SIG-M5 treated with dmso at 0.1 percent for 504 hours (cell line): ENCODE data around the gene CHRNB2.
A peak's percentile ranks its signal among the peaks of the same experiment; 100 is the strongest.

Experiments used
- DNase-seq: peaks from one replicate; lab custom pipeline; 2025; ENCODE audit not compliant: unreplicated experiment; lab: John Stamatoyannopoulos, UW

The CHRNB2 gene

DNA sequence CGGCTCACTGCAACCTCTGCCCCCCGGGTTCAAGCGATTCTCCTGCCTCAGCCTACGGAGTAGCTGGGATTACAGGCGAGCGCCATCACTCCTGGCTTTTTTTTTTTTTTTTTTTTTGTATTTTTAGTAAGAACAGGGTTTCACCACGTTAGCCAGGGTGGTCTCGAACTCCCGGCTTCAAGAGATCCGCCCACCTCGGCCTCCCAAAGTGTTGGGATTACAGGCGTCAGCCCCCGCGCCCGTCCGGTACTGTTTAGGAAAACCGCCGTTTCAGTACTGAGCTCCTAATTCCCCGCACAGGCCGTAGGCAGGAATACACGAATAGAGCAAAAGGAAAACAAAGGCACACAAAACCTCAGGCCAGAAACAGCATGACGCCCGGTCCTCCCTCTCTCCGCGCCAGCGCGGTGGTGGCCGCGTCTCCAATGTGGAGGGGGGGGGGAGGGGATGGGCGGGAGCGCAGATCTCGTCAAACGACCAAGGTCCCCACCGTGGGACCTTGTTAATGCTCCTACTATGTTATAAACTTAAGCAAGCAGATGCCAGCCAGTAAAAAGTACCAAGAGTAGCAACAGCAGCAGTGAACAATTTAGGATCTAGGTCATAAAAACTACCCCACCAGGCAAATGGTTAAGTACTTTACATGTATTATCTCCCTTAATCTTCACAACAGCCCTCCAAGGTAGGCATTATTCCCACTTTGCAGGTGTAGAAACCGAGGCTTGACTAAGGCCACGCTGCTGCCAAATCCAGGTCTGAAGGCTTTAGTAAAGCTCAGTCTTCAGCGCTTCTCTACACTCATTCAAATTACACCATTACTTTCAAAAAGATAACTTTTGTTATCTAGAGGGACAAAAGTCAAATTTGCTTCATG is 41.1 kb downstream of the CHRNB2 start:
- peak; percentile 44 for DNase-seq

DNA sequence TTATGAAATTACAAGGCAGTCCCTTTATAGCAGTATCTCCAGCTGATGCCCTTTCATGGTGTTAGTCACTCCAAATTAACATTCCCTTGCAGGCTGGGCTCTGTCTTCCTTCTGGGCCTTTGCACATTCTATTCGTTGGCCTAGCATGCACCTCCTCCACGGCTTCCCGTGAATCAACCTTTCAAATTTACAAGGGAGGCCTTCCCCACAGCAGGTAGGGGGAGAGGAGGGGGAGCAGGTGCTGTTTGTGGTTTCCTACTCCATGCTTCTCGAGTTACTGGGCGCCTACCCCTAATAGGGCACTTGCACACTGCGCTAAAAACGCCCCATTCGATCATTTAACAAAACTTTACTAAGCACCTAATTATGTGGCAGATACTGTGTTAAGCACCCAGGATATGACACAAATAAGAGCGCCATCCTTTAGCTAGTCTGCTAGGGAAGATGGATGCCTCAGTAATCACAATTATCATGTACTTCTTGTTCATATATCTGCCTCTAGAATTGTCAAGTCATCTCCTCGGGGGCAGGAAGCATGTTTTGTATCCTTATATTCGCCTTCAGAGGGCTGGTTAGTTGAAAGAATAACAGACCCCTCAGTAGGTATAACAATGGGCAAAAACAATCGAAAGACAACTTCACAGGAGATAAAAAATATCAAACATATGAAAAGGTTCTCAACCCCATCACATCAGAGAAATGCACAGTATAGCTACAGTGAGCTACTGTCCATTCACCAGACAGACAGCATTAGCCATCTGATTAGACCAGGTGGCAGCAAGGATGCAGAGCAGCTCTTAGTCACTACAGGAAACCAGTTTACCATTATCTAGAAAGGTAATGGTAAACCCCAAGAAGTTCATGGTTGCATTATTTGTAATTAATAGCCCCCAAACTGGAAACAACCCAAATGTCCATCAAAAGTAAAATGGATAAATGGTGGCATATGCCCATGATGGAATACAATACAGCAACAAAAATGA is 42.1 kb downstream of the CHRNB2 start:
- no peak for DNase-seq

DNA sequence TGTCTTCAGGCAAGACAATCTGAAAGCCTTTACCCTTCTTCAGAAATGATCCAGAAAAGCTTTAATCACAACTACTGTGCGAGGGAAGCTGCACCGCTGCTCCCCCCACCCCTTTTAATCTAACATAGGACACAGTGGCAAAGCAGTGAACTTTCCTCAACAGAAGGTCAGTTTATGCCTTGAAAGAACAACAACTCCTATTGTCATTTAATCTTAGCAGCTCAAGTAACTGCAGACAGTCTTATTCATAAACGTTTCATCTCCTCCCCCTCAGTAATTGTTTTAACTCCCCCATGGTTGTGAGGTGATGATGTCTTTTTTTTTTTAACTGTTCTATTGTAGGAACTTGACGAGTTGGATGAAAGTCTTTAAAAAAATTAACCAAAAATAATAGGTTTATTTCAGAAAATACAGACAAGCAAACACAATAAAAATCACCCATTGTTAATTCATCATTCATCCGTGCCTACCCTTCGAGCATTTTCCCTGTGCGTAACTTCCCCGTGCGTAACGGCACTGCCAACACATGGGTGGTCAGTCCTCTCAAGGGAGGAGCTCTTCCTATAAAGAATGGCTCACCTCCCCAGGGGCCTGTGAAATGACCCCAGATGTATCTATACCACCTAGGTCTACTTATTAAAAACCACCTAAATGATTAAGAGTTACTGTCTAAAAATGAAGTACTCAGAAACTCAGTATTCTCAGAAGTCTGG is 43.7 kb downstream of the CHRNB2 start:
- no peak for DNase-seq

DNA sequence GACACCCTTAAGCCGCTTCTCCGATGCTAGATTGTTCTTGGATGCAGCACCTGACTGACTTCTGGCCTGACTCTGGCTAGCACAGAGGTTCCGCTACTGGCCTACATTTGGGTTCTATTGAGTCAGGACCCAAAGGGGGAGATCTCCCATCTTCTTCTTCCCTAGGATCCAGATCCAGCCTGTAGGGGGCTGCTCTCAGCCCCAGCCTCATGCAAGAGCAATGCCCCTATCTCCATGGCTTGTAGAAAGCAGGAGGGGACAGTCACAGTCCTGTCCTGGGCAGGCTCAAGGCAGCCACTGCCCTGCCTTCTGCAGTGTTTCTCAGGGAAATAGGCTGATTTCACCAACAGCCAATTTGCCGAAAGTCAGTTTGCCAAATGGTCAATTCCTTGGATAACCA is 46.7 kb downstream of the CHRNB2 start:
- DNase-seq, result no peak

DNA sequence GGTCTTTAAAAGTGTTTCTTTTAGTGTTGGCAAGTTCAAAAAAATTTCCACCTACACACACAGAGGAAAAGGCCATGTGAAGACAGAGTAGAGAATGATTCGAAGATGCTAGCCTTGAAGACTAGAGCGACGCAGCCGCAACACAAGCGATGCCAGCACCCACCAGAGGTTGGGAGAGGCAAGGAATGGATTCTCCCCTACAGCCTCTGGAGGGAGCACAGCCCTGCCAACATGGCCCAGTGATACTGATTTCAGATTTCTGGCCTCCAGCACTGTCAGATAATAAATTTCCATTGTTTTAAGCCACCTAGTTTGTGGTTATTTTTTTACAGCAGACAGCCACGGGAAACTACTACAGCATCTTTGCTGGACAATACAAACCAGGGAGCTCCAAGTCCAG is 47.3 kb downstream of the CHRNB2 start:
- no peak for DNase-seq

DNA sequence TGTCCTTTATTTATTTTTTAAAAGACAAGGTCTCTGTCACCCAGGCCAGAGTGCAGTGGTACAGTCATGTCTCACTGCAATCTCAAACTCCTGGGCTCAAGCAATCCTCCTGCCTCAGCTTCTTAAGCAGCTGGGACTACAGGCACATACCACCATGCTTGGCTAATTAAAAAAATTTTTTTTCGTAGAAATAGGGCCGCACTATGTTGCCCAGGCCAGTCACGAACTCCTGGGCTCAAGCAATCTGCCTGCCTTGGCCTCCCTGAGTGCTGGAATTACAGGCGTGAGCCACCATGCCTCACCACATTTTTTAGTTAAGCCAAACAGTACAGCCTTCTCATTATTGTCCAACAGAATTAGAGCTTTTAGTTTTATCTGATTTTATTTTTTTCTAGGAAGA is 47.8 kb downstream of the CHRNB2 start:
- no peak for DNase-seq

DNA sequence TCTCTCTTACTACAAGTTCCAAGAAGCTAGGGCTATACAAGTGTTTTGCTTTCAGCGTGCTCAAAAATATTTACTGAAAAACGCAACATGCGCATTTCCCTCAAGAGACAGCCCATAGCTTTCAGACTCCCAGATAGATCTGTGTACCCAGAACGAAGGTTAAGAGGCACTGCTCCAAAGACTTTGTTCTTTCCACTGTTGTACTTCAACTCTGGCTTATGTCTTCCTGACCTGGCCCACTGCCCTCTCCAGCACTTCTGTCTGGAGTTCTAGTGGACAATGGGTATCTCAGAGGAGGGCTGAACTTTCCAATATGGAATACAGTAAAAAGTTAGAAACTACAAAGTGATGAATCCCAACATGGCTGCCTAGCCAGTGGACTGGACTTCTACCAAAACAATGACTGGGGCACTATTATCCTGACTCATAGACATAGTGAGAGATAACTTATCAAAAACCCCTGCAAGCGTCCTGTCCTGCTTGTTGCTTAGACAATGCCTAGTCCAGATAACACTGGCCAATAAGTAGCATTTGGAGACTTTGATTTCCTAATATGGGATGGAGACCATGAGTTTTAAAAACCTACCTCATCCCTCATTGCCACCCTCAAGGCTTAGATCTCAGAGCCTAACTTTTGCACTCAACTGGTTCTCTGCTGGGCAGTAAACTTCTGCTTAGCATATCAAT is 49.2 kb downstream of the CHRNB2 start:
- DNase-seq, result no peak

DNA sequence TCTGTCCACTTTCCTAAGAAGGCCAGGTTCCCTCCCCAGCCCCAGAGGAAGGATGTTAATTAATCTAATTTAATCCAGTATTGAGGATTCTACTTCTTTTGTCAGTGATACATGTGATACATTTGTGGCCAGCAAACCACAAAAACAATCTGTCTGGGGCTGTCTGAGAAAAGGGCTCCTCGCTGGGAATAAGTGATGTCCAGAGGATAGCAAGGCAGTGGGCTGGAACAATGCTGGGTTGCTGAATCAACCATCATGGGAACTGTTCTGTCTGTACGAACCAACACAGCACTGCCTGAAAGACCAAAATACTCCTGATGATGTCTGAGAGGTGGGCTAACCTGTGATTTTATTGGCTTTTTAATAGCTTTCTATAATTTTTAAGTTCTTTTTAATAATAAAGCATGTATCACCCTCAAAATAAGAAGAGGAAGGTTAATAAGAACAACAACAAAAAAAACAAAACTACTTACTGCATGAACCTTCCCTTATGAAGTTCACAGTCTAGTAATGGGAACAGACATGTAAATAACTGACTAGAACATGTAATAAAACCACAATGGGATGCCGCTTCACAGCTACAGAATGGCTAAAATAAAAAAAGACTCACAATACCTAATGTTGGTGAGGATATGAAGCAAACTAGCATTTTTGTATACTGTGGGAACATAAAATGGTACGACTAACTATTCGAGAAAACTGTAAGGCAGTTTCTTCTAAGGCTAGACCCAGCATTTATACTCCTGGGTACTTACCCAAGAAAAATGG is 51.8 kb downstream of the CHRNB2 start:
- DNase-seq, result no peak

DNA sequence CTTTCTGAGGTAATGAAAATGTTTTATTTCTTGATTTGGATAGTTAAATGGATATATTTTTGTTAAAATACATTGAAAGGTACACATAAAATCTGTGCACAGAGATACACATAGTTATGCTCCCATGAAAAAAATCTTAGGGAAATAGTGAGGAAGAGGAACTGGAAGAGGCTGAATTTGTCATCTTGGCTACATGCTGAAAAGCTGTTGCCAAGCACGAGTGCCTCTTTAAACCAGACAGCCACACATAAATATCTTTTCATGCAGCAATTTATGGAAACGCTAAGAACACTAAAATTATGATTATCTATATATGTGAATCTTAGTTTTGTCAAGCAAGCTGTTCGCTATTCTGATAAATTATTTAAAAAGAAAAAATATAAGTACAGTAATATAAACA is 53.2 kb downstream of the CHRNB2 start:
- no peak for DNase-seq

DNA sequence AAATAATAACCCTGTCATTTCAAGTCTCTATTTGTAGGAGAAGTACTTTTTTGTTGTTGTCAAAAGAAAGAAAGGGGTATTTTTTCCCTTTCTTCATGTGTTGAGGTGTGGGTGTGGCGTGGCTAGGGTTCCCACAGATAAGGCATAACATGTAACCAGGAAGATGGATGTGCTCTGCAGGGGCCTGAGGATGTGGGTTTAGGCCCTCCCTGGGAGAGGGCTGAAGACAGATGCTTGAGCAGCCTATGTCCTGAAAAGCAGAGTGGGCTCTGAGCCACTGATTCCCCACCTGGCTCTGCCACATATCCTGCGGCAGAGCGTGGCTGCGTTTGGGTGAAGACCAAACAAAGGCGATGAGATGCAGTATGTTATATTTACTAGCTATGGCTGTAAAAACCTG is 54.3 kb downstream of the CHRNB2 start:
- DNase-seq, result no peak

DNA sequence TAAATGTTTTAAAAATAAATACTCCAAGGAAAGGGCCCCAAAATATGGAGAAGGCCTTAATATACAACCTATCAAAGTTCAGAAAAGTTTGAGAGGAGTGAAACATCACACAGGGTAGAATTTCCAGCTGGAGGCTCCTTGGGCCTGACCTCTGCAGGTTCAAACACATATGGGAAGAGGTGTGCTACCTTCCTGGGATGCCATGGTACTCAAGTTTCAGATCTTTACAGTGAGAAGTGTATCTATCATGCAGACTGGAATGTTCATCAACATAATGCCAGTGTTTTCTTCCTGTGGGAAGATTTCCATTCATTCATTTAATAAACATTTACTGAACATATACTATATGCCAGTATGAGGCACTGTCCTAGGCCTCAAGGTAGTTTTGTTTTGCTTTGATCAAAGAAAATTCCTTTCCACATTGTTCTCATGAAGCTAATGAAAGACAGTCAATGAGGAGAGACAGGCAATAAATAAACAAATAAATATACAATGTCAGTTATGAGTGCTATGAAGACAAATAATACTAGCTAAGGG is 55.0 kb downstream of the CHRNB2 start:
- no peak for DNase-seq

DNA sequence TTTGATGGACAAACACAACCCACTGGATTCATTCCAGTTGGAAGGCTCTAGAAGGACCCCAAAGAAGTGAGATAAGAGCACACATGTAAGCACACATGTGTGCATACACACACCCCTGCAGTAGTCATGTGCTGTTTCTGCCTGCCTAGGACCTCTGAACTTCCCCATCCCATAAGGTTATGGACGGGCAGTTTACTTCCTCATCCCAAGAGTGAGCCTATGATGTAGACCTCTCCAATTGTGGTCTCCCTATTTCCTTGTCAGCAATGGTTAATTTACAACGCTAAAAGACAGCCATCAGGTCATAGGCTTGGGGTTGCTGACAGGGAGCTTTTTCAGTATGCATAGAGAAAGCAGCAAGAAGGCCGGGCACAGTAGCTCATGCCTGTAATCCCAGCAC is 55.8 kb downstream of the CHRNB2 start:
- peak; percentile 74 for DNase-seq

DNA sequence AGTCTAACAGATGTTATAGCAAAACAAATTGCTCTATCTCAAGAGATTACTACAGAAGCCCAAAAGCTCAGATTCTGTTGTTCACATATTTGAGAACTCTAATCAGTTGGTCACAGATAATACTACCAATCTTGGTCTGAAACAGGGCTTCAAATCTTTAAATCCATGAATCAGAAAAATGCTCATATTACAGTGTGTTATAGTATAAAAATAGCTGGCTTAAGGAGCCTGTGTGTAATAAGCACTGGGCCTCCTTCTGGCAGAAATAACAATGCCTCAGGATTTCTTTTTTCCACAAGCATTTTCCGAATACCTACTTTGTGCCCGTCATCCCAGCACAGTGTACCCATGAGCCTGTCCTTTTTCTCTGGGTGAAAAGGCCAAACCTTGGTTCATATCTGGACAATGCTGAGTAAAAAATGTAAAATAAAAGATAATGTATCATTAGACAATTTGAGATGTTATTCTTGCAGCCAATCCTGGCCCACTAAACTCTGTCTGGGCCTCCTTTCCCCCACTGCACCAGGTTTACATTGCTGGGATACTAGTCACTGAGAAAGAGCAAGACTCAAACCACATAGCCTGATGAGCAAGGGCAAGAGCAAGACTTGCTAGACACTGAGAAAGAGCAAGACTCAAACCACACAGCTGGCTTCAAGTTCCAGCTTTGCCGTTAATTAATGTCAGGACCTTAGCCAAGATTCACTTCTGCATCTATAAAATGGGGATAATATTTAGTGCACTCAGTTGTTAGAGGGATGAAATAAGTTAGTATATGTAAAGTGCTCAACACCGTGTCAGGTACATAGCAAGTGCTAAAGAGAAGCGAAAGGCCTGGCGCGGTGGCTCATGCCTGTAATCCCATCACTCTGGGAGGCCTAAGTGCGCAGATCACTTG is 57.4 kb downstream of the CHRNB2 start:
- DNase-seq, result peak; percentile 24

DNA sequence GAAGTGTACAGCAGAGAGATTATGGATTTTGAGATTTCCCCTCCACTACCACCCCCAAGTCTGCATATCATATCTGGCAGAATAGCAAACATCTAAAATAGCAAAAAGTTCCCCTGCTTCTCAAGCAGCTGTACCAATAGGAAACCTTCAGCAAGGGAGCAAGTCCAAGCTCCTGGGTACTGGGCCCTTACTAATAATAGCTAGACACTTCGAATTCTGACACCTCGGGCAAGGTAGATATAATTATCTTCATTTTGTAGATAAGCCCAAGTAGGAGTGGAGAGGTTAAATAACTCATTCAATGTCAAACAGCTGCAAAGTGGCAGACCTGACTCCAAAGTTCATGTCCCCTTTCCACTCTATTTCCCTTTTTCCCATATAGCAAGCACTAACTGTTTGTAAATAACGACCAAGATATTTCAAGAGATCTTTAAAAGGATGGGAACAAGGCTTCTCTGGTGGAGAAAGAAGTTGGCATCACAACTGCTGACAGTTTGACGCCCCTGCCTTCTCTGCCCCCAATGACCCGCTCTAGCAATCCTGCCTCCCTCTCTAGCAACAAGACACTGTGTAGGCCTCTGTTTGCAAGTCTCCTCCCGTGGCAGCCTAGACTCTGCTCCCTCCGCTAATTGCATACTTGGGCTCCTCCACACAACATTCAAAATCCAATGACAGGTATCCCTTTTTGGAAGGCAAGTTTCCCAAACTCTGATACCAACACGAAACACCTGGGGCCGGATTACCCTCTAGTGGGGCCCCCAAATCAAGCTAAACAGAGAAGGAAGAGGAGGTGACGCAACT is 59.1 kb downstream of the CHRNB2 start:
- peak; percentile 77 for DNase-seq

DNA sequence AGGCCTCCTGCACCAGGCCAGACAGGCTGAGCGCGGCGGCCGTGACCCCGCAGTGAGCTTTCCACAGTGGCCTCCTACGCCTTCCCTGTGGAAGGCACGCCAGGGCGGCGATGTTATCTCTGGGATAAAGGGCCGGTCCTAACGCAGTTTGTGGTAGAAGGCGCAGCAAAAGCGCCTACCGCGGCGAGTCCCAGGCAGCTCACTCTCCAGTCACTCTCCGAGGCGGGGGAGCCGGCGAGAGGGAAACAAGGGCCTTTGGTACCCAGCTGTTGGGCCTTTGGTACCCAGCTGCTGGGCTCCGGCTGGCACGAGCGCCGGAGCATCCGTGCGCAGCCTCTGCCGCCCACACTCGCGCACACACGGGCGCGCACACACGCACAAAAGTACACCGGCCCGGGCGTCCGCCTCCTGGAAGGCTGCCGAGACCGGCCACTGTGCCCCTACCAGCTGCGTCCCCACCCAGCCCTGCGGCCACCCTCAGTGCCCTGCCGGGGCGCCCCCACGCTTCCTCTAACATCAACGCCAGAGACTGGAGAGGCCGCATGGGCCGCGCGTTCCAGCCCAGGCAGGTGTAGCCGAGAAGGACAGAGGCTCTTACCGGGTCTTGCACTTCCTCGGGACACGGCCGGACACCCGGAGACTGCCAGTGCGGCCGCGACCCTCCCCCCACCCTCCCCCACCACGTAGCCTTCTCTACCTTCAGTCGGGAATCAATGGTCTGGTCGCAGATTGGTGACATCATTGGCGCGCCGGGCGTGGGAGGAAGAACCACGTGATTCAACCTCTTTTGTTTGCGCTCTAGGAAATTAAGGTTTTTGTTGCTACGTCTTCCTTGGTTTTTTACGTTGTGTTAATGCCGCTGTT is 59.9 kb downstream of the CHRNB2 start:
- peak; percentile 87 for DNase-seq

DNA sequence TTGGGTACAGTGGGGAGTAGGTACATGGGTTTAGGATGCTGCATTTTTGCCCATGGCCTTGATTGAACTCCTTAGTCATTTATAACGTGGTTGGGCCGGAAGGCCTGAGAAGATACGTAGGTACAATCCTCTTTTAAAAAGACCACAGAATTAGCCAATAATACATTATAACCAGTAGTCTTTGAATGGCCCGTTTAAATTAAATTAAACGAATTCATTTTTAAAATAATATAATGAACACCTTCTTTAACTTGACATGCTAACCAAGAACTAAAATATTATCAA is 60.5 kb downstream of the CHRNB2 start:
- peak; percentile 41 for DNase-seq

DNA sequence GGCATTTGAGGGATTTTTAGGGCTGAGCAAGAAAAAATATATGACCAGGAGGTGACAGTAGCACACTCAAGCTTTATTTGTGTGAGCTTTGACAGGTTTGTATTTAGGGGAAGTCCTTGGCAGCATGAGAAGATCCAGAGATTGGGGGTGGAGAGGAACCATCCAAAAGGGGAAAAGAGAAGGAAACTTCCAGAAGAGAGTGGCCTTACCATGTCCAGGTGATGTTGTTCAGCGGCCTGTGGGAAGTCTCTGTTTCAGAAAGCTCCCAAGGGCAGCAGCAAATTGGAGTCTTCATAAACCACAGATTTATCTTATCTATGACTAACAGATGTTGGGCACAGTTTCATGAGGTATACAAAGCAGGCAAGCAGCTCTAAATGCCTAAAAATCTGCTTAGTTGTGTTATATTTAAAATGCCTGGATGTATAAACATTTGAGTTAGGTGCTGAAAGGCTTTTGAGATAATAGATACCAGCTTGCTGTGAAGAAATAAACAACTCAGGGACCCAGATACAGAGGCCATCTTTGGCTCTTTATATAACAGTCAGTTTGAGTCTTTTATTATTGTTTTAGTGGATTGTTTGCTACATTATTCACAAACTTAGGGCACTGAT is 61.6 kb downstream of the CHRNB2 start:
- no peak for DNase-seq
